Suprapubic skin (tissue), 4 donors: ENCODE results near the gene FKBP4. TPM values are rescaled to one million over a fixed set of nuclear protein-coding genes. Genes with fewer than 3 reads are reported as not detected.
"Not testable (repeated sequence)": the region's sequence is repeated elsewhere in the genome, so short reads cannot be mapped to it uniquely, and the experiment has no call there.

ENCODE experiments used
- DNase-seq, 2 donors: peaks; one replicate each; pipeline ENCODE4 v3.0.0-alpha.2; 2019; ENCODE audit warnings: low spot score in 2 of 2
- H3K27ac ChIP-seq: fragments of 200-600 bp; sonication (generic); one replicate; pipeline ENCODE4 v1.5.1; 2019
- H3K27me3 ChIP-seq: fragments of 200-600 bp; sonication (generic); one replicate; pipeline ENCODE4 v1.5.1; 2019
- H3K36me3 ChIP-seq: fragments of 200-600 bp; sonication (generic); one replicate; pipeline ENCODE4 v1.5.1; 2019
- H3K4me1 ChIP-seq: fragments of 200-600 bp; sonication (generic); one replicate; pipeline ENCODE4 v1.5.1; 2019
- H3K4me3 ChIP-seq: fragments of 200-600 bp; sonication (generic); one replicate; pipeline ENCODE4 v1.5.1; 2019; ENCODE audit warnings: mild to moderate bottlenecking
- H3K9me3 ChIP-seq: fragments of 200-600 bp; sonication (generic); one replicate; pipeline ENCODE4 v1.5.1; 2019
- CTCF ChIP-seq, 2 donors: fragments of 200-600 bp in 1 of 2; fragments of 450-650 bp in 1 of 2; sonication (generic) in 1 of 2; IDR thresholded peaks; one replicate each; pipeline ENCODE4 v1.5.1; 2016 to 2019; ENCODE audit warnings: antibody characterized with exemption in 2 of 2, mild to moderate bottlenecking in 1 of 2, moderate library complexity in 1 of 2
- EP300 ChIP-seq: sonication (generic); formaldehyde crosslinking; IDR thresholded peaks from one replicate; pipeline ENCODE4 v1.6.1; 2017; ENCODE audit warnings: antibody characterized with exemption
- POLR2A ChIP-seq, 2 donors: fragments of 450-650 bp; IDR thresholded peaks; one replicate each; pipeline ENCODE4 v1.6.1; 2017; ENCODE audit warnings: antibody characterized with exemption in 2 of 2, mild to moderate bottlenecking in 2 of 2, moderate library complexity in 2 of 2
- POLR2AphosphoS5 ChIP-seq, 3 donors: sonication (generic); formaldehyde crosslinking; IDR thresholded peaks; one replicate each; pipeline ENCODE4 v1.6.1; 2017; ENCODE audit warnings: antibody characterized with exemption in 3 of 3
- whole genome bisulfite sequencing: methylation state at CpG from one replicate; pipeline ENCODE4 v1.1.5; 2018; 5-methylcytosine and 5-hydroxymethylcytosine counted together
- total RNA-seq, 4 donors: library from RNA; depleted of rRNA; stranded (reverse); fragments of >200 nt; gene quantifications; one replicate each; pipeline ENCODE4 v1.1.0, GENCODE V29; 2016

The FKBP4 gene
- total RNA-seq, 4 donors from 2014 or later = 54.3 to 65.6 (median 59.5) TPM

GRCh38 chr12:2764398-2764797, 30.4 kb upstream of the FKBP4 start:
- Histone ChIP-seq H3K4me3 (no peak overlapping the region), H3K4me1 (no peaks in the 10 kb centered on the region), H3K9me3 (no peaks in the 10 kb centered on the region), H3K27ac (no peak overlapping the region), H3K27me3 (no peaks in the 10 kb centered on the region), H3K36me3 (no peaks in the 10 kb centered on the region)
- no peak for TF ChIP-seq CTCF (IDR thresholded peaks at IDR 0.05)
- no peak for TF ChIP-seq POLR2AphosphoS5 (IDR thresholded peaks at IDR 0.05)
- TF ChIP-seq EP300 = no peak
- no peak for TF ChIP-seq POLR2A (IDR thresholded peaks at IDR 0.05)
- no peak for DNase-seq

GRCh38 chr12:2765052-2765451, 29.7 kb upstream of the FKBP4 start:
- no peak for DNase-seq
- no peaks in the 10 kb centered on the region for H3K36me3 ChIP-seq
- no peak overlapping the region for H3K27ac ChIP-seq
- WGBS = 84% methylated on average over 4 of the region's 4 CpGs
- H3K9me3 ChIP-seq = no peaks in the 10 kb centered on the region
- H3K4me1 ChIP-seq = no peaks in the 10 kb centered on the region
- no peaks in the 10 kb centered on the region for H3K27me3 ChIP-seq
- no peak overlapping the region for H3K4me3 ChIP-seq
- TF ChIP-seq POLR2AphosphoS5 (IDR thresholded peaks at IDR 0.05) (no peak), EP300 (no peak), CTCF (IDR thresholded peaks at IDR 0.05) (no peak), POLR2A (IDR thresholded peaks at IDR 0.05) (no peak)

GRCh38 chr12:2765608-2766007, 29.2 kb upstream of the FKBP4 start:
- no peak for TF ChIP-seq POLR2AphosphoS5 (IDR thresholded peaks at IDR 0.05)
- TF ChIP-seq EP300 = no peak
- no peak for TF ChIP-seq CTCF (IDR thresholded peaks at IDR 0.05)
- TF ChIP-seq POLR2A (IDR thresholded peaks at IDR 0.05) = no peak
- no peak for DNase-seq
- 88% methylated on average over 6 of the region's 6 CpGs for WGBS

GRCh38 chr12:2768224-2768961, 26.4 kb upstream of the FKBP4 start:
- no peaks in the 10 kb centered on the region for H3K9me3 ChIP-seq
- no peak overlapping the region for H3K27ac ChIP-seq
- WGBS = 79% methylated on average over 9 of the region's 10 CpGs
- H3K4me1 ChIP-seq = no peaks in the 10 kb centered on the region
- H3K36me3 ChIP-seq = no peaks in the 10 kb centered on the region
- TF ChIP-seq POLR2AphosphoS5 (IDR thresholded peaks at IDR 0.05) (no peak), POLR2A (IDR thresholded peaks at IDR 0.05) (no peak), EP300 (no peak), CTCF (IDR thresholded peaks at IDR 0.05) (no peak)
- no peak overlapping the region for H3K4me3 ChIP-seq
- no peaks in the 10 kb centered on the region for H3K27me3 ChIP-seq
- no peak for DNase-seq

More at GRCh38 chr12:2765608-2766007, 29.2 kb upstream of the FKBP4 start:
- no peaks in the 10 kb centered on the region for H3K9me3 ChIP-seq
- no peaks in the 10 kb centered on the region for H3K36me3 ChIP-seq
- H3K27me3 ChIP-seq = no peaks in the 10 kb centered on the region
- H3K4me3 ChIP-seq = no peak overlapping the region
- H3K27ac ChIP-seq = no peak overlapping the region
- no peaks in the 10 kb centered on the region for H3K4me1 ChIP-seq

GRCh38 chr12:2769866-2770533, 24.8 kb upstream of the FKBP4 start:
- Histone ChIP-seq H3K27ac (no peak overlapping the region), H3K36me3 (no peaks in the 10 kb centered on the region), H3K4me1 (no peaks in the 10 kb centered on the region), H3K27me3 (no peaks in the 10 kb centered on the region), H3K4me3 (no peak overlapping the region), H3K9me3 (no peaks in the 10 kb centered on the region)
- no peak for TF ChIP-seq POLR2AphosphoS5 (IDR thresholded peaks at IDR 0.05)
- TF ChIP-seq CTCF (IDR thresholded peaks at IDR 0.05) = no peak
- TF ChIP-seq EP300 = no peak
- TF ChIP-seq POLR2A (IDR thresholded peaks at IDR 0.05) = no peak
- 74% methylated on average over 11 of the region's 11 CpGs for WGBS
- DNase-seq = no peak

- not testable (repeated sequence) for H3K4me1 ChIP-seq, H3K9me3 ChIP-seq, H3K36me3 ChIP-seq, H3K27me3 ChIP-seq, H3K4me3 ChIP-seq, DNase-seq, H3K27ac ChIP-seq
- WGBS = 100% methylated on average over 3 of the region's 3 CpGs
Measured at GRCh38 chr12:2770544-2770943, 24.2 kb upstream of the FKBP4 start.
